ENCODE measurements around the gene ARID1B.
A peak's percentile ranks its signal among the peaks of the same experiment; 100 is the strongest.

Gene ARID1B

DNA sequence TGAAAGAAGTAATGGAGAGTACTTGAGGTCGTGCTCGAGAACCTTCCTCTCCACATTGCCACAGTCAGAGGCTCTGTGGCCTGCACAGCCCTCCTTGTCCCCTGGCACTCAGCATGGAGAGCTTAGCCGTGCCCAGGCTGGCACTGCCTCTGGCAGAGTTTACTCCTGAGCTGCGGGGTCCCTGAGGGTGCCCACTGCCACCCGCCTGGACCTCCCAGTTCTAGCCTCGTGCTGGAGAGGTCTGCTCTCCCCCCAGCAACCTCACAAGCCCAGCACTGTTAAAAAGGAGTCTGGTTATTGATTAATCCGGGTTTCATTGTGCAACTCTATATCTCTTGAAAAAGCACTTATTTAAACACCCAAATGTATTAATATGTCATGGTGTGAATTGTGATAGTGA, 319.3 kb downstream of the ARID1B start:
- no peak for DNase-seq (ENCODE audit: low read depth in 2 of 2)

DNA sequence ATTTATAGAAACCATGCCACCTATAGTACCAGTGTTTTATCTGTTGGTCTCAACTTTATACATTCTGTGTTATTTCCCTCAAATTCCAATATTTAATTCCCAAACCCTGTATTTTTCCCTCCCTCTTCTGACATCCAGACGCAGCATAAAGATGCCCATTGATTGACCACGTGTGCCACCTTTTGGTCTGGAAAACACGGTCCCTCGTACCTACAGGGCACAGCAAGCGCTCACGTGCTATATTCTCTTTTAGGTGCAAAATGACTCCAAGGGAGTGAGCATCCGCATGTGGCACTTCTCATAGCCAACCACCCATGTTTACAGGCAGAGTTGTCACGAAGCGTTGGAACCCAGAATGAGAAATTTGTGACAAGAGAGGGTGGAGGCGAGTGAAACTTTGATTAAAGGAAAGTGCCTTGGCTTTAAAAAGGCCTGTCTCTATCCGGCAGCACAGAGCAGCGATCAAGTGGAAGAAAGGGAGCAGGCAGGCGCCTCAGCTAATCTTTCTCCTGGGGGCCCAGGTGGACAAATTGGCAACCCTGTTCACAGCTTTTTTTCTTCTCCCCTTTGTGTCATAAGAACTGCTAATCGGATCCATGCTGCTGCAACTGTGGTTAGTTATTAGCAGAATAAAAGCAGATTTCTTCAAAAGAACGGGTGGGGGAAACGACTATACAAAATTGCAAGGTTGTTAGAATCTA, 320.2 kb downstream of the ARID1B start:
- DNase-seq (ENCODE audit: low read depth in 2 of 2) = no peak

DNA sequence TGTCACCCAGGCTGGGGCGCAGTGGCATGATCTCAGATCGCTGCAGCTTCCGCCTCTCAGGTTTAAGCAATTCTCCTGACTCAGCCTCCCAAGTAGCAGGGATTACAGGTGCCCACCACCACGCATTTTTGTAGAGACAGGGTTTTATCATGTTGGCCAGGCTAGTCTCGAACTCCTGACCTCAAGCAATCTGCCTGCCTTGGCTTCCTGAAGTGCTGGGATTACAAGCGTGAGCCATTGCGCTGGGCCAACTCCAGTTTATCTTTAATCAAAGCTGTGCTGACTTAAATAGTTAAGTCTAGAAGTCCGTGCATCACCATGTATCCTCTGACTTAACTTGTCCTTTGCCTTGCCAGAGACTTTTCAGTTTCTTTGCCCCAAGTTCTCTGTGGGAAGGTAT, 321.8 kb downstream of the ARID1B start:
- DNase-seq (ENCODE audit: low read depth in 2 of 2) = no peak

DNA sequence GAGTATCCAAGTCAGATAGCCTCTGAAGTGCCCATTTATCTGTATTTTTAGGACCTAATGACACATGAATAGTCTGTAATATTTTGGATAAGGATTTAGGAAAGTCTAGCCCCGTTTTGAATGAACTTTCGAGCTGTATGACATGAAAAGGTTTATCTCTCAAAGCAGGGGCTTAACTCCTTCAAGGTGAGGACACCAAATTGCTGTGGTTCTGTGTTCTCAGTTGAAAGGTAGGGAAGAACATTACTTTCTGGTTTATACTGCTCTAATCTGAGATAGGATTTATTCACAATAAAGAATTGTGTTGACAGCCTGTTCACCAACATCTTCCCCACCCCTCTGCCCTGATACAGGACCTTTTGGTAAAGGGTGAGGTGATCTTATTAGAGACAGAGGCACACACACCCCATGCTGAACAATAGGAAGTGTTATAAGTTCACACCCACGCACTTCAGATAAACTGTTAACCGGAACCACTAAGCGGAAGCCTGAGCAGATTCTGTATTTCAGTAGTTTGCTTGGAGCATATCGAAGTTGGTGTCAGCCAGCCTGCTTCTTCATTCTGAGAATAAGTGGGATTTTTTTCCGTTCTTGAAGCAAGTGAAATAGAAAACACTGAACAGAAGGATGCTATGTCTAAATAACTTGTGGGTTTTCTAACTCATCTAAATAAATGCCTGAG, 322.9 kb downstream of the ARID1B start:
- DNase-seq (ENCODE audit: low read depth in 2 of 2) = peak; percentile 34 to 39

DNA sequence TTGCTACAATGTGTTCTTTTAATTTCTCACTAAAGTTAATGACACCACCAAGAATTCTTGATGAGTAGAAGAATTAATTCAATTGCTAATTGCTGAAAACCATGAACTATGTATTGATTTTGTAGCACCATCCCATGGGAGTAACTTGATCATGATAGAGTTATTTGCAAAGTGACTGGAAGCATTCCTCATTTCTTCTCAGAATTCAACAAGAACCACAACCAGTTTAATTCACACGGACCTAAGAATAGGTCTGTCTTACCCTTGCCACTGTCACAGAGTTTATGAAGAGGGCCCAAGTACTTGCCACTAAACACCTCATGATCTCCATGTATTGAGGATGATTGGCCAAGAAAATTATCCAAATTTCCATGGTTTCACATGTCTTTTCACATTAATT, 324.0 kb downstream of the ARID1B start:
- no peak for DNase-seq (ENCODE audit: low read depth in 2 of 2)

DNA sequence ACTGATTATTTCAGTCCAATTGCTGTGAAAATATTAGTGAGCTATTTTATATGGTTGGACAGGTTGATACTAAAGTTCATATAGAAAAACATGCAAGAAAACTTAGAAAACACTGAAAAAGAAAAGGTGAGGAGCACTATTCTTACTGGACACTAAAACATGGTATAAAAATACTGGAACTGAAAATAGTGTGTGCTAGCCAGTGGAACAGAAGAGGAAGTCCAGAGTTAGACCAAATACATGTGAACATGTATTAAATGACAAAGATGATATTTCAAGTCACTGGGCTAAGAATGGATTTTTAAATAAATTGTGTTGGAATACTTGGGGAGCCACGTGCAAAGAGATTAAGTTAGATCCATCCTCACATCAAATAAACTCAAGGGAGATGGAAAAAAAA, 327.6 kb downstream of the ARID1B start:
- DNase-seq (ENCODE audit: low read depth in 2 of 2) = no peak

DNA sequence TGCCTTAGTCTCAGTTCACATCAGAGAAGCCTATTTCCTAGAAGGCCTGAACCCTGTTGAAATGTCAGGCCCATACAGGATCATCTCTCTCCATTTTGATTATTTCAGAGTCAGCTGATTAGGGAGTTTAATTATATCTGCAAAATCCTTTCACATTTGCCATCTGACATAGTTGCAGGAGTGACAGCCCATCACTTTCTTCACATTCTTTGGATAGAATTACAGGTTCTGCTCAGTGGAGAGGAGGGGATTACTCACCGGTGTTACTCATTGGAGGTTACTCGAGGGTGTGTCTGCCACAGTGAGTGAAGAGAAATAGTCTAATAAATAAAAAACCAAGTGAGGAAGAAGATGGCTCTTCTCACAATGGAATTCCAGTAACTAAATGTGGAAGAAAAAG, 329.3 kb downstream of the ARID1B start:
- DNase-seq (ENCODE audit: low read depth in 2 of 2) = no peak

DNA sequence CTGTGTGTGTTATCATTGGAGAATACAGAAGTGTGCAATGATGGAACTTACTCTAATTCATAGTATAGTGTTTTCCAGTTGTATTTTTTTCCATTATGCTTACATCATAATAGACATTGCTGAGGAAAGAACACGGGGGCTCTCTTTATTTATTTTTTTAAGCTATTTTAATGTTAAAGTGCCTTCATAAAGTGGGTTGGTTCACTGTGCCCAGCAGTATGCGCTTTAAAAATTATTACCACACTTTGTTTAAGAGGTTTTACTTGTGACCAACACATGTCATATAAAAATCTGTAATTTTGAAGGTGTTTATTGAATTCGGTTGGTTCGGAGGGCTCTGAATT, 330.4 kb downstream of the ARID1B start:
- DNase-seq (ENCODE audit: low read depth in 2 of 2) = no peak

DNA sequence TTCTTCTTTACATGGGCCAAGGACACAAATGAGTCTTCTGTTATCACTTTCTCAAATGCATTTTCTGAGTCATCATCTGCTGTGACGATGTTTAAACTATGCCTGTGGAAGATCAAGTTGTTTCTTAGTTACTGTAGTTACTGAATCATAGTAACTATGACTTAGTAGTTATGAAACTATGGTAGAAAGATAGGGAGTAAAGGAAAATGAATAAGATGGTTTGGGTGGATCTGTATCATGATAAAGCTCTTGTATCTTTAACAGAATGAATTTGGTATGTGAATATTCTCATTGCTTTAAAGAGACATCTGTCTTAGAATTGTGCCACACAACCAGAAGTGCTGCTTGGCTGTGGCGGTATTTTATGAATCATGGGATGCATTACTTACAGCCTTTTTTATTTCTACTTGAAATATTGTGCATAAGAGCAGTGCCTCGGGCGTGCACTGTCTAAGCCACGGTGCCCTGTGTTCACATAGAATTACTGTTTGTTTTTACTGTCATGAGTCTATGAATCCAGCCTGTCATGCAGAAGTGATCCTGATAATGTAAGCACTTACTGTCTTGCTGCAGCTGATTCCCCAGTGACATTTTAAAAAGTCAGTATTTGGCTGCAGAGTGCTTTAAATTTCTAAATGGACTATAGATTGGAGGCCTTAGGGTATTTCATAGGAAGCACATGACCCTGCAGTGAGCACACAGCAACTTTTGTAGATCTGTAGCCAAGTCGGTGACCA, 330.9 kb downstream of the ARID1B start:
- DNase-seq (ENCODE audit: low read depth in 2 of 2) = no peak

DNA sequence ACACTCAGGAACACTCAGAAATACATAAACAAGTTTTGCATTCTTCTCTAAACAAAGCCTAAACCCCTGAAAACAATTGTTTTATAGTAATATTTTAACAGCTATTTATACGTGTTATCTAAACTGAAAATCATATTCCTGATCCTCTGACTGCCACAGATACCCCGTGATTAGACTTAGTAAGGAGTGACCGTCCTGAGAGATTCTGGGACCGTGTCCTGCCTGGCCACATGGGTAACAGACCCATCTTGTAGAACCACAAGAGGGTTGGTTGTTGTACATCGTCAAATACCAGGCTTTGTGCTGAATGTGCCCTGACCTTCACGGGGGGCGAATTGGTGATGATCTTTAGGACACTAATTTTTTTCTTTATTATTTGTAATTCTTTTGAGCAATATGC, 331.7 kb downstream of the ARID1B start:
- DNase-seq (ENCODE audit: low read depth in 2 of 2) = no peak

DNA sequence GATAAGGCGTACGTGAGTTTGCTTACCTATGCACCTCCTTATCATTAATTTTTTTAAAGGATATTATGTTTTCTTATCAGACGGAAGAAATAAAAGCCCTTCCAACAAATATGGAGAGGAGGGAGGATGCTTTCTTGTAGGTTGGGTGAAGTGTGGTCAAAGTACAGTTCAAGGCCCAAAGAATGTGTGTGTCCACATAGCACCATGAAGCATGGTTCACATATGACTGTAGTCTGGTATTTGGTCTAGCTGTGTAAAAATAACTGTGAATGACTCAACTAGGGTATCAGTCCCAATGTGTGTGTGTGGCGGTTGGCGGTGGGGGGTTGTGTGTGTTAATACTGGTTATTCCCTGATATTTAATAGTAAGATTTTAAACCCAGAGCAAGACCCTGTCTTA, 333.4 kb downstream of the ARID1B start:
- DNase-seq (ENCODE audit: low read depth in 2 of 2) = no peak

DNA sequence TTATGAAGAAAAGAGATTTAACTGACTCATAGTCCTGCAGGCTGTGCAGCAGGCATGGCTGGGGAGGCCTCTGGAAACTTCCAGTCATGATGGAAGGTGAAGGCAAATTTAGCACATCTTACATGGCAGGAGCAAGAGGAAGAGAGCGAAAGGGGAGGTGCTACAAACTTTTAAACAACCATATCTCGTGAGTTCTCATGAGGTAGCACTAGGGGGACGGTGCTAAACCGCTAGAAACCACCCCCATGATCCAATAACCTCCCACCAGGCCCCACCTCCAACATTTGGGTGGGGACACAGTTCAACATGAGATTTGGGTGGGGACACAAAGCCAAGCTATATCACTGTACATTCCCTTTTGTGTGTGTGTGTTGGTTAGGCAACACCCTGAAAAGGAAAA, 336.2 kb downstream of the ARID1B start:
- no peak for DNase-seq (ENCODE audit: low read depth in 2 of 2)

DNA sequence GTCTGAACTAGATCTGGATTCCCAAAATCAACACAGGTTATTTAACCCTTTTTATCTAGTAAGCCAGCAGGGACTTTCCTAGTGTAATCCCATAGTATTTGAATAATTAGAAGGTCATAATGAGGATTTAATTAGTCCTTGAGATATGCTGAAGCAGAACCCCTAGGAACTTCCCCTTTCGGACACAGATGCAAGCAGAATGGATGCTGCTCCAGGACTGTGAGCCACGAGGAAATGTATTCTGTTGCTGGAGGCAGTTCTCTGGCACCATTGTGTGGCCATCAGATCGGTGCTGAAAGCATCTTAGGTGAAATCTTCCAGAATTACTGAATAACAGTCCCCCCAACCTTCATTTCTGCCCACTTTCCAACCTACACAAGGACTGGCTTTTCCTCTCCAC, 339.2 kb downstream of the ARID1B start:
- no peak for DNase-seq (ENCODE audit: low read depth in 2 of 2)

DNA sequence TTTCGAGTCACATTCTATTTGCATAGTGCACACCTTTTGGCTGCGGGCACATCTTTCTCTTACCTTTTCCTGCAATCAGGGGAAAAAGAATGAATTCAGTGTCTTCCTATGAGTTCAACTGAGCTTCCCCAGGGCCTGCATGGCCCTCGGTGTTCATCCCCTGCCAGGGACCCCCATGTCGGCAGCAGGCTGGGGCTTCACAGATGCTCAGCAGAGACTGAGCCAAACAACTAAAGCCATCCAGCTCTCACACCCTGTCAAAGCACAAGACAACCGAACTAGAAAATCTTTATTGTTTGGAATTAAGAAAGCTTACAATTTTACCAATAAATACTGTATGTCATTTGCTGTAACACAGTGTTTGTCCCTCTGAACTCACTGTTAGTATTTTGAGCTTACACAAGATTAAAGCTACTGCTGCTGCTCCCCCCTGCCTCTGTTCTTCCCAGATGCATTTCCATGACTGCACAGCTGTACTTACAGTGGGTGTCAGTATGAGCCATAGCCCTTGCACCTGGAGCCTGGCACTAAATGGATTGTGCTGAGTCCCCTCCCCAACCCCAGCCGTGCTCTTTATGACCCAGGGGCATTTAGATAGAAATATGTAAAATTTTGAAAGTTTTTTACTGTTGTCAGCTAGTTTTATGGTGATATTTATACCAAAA, 340.4 kb downstream of the ARID1B start:
- DNase-seq (ENCODE audit: low read depth in 2 of 2) = no peak

DNA sequence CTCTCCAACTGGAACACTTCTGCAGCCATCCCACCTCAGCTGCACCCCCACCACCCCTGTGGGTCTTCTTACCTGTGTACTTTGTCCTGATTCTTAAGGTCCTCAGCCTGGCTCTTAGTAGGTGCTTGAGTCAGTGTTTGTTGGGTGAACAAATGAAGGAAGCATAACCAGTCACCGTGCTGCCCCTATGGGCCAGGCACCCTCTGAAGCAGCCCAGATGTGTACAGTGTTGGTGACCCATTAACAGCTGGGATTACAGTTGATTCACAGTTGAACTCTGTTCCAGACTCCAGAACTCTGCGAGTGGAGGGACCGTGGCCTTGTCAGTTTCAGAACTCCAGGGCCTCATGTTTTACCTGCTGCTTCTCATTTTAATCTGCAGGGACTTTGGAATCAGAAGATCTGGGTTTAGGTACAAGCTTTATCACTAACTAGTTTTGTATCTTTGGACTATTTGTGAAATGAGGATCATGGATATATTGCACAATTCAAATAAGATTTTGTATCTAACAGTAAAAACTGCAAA, 342.4 kb downstream of the ARID1B start:
- no peak for DNase-seq (ENCODE audit: low read depth in 2 of 2)

DNA sequence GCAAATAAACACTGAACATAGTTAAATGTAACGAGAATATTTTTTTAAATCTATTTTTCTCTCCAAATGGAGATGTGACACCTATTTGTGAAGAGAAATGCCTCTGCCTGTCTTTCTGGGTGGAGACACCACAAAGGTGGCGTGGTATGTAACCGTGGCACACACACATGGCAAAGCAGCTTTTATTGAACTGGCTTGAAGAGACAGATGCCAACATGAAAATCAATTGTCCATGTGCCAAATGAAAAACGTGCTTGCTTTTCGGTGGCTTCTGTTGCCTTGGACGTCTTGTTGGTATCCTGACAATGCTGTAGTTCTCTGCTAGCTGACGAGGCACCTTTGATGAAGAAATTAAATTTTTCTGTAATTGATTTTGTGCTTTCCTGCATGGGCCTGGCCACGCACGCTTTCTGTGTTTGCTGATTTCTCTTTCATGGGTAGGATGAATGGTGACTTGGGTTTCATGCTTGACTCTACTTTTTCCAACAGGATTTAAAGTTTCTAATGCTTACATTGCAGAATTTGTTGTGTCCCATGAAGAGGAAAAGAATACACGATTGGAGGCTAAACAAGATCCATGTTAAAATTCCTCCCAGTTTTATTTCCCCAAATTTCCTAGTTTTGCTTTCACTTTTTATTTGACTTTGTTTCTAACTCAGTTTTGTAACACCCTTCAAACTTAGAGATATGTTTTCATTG, 343.5 kb downstream of the ARID1B start:
- no peak for DNase-seq (ENCODE audit: low read depth in 2 of 2)

DNA sequence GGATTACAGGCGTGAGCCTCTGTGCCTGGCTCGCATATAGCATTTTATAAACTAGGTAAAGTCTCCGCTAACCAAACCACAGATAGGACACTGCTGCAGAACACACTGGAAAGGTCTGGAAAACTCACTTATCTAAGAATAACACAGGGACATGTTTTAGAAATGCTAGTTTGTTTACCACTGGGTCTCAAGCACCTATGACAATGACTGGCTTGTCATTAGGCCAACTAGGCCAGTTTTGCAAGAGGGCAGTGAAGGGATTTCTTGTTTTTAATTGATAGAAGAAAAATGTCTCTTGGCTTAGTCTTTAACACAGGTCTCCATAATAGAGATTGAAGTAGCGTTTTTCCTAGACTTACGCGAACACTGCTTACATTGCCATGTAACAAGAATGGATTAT, 344.7 kb downstream of the ARID1B start:
- DNase-seq (ENCODE audit: low read depth in 2 of 2) = no peak

DNA sequence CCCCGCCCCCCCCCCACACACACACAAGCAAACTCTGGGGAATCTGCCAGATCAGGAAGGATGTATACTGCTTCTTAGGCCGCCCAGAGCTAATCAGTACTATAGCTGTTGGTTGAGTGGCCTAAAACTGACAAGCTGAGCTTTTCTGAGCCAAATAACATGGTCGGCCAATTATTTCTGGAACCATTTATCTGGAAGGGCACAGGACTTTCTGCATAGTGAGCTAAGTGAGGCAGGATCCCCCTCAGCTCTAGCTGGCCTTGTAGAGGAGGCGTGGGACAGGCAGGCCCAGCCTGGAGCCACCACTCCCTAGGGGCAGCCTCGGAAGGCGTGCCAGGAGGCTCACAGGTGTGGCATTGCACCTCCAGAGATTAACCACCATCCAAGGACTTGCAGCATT, 346.1 kb downstream of the ARID1B start:
- DNase-seq (ENCODE audit: low read depth in 2 of 2) = no peak

DNA sequence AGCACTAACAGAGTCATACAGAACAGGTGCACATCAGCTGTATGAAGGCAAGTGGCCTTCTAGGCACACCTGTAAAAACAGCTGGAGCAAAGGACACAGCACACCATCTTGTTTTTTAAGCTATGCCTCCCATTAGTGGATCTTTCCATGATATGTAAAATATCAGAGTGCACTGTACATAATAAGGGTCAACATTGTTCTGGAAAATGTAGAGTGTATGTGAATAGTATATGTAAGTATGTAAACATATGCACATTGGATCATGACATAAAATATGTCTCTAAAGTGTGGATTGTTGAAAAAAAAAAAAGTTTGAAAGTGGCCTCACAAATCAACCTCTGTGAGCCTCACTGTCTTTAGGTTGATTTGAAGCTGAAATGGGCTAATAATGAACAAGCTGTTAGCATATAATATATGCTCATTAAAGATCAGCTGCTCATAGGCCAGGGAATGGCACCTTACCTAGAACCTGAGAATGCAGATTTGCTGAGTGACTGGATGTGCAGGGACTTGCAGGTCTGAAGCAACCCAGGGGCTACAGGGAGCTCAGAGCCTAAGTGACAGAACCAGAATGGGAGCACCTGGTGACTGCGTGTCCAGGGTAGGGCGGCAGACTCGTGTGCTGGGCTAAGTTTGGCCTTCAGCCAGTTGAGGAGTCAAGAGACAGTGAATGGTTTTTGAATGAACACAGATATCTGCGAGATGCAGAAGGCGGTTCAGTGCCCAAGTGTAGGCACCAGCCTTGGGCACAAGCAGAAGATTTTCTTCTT, 347.5 kb downstream of the ARID1B start:
- DNase-seq (ENCODE audit: low read depth in 2 of 2) = no peak

DNA sequence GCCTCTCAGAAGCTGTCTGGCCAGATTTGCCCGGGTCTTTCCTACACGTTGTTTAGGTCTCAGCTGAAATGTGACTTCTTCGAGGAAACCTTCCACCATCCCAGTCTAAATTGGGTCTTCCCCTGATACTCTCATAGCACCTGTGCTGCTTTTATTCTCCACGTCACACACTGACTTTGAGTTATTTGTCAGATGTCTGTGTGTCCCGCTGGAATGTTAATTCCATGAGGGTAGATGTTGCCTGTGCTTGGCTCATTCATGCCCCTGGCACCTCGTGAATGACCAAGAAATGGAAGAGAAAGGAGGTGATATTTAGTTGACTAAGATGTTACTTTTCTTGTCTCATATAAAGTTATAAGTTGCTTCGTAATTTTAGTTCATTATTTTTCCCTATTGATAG, 348.4 kb downstream of the ARID1B start:
- DNase-seq (ENCODE audit: low read depth in 2 of 2) = no peak

Measured in stimulated activated CD8-positive, alpha-beta memory T cell treated with anti-CD3 and anti-CD28 coated beads, Interleukin-15, amount 100 ng/mL, for 48 hours (primary cell).